GM11168 (cell line): ENCODE measurements around the gene MORN5.

Experiments used
- in situ Hi-C: fragments of 300-500 bp; cut with MboI; formaldehyde crosslinking; loops from one replicate; pipeline ENCODE4 v1.12.0; 2022; ENCODE audit warnings: low sequenced_read_pairs; ENCODE audit not compliant: unreplicated experiment

MORN5 gene

GRCh38 chr9:122138560-122139268 is 21.0 kb upstream of the MORN5 start:
- in situ Hi-C loops: loop anchor here (25.0 kb wide), 1 partner anchor 674 kb away; the partner anchor contains the start of gene OR1K1

DNA sequence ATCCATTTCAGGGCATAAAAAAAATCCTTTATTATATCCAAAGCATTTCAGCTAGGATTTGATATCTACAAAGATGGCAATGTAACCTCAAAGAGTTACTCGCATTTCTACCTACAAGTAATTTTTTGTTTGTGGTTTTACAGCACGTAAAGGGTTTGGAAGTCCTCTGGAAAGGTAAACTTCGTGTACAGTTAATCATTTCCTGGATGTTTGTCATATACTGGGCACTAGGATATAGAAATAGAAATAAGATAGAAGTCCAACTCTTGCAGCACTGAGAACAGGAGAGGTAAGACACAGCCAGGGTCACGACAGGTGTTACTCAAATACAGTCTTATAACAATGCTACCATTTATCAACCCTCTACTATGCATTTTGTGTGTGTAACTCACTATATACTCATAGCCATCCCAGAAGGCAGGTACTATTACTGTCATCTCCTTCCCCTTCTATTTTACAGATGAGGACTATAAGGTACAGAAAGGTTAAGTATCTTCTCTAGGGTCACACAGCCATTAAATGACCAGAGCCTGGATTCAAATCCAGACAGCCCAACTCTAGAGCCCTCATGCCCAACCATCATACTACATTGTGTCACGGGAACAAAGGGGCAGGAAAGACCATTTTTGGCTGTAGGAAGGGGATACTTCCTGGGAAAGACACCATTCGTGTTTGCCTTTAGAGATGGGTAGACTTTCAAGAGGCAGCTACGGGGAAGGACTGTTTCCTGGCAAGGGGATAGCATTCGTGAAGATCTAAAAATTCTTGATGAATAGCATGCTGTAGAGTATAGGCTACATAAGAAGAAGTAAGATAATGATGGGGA is 19.1 kb upstream of the MORN5 start:
- in situ Hi-C loops: loop anchor here (25.0 kb wide), 1 partner anchor 672 kb away; the partner anchor contains the start of gene OR1K1

DNA sequence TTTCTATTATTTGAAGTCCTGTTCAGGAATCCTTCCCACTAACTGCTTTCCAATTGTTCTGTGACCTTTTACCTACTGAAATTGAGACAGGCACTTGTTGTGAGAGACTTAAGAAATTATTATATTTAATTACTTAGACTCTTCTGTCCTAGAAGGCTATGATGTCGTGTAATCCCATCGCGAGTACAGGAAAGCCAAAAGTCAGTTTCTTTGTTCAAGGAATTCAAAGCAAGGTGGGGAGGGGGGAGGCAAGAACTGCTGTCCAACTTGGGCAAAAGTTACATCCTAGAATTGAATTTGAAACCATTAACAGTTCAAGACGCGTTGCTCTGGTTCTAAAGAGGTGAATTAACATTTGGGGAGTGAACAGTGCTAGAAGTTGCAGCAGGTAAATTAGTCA is 18.0 kb upstream of the MORN5 start:
- in situ Hi-C loops: loop anchor here (25.0 kb wide), 1 partner anchor 671 kb away; the partner anchor contains the start of gene OR1K1

DNA sequence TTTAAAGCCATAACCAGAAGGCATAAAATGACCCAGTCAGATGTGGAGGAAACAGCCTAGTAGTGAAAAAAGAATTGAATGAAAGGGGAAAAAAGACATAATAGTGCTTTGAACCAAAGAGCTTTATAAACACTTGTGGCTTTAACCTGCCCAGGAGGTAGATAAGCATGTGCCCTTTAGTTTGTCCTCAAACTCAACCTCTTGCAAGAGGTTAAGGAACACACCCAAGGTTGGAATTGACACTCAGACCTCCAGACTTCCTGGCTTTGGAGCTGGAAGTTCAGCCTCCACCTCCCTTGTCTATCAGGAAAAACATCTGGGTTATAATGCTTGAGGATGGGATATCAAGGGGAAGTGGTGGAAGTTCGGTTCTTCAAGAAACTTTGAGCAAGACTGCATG is 16.4 kb upstream of the MORN5 start:
- in situ Hi-C loops: loop anchor here (25.0 kb wide), 1 partner anchor 669 kb away; the partner anchor contains the start of gene OR1K1

GRCh38 chr9:122143876-122144405 is 15.8 kb upstream of the MORN5 start:
- in situ Hi-C loops: loop anchor here (25.0 kb wide), 1 partner anchor 668 kb away; the partner anchor contains the start of gene OR1K1

- in situ Hi-C loops: loop anchor here (25.0 kb wide), 1 partner anchor 667 kb away; the partner anchor contains the start of gene OR1K1
Measured at GRCh38 chr9:122144836-122145591, 14.7 kb upstream of the MORN5 start.

DNA sequence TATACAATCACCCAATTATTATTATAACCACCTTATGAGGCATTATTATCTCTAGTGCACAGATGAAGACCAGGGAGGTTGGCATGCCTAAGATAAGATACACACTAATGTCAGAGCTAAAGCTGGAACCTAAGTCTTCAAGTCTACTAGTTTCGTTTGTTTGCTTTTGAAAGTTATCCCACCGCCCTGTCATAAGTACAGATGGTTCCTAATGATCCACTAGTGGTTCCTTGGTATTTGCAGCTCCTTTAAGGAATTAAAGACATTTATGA is 14.2 kb upstream of the MORN5 start:
- in situ Hi-C loops: loop anchor here (25.0 kb wide), 1 partner anchor 667 kb away; the partner anchor contains the start of gene OR1K1

DNA sequence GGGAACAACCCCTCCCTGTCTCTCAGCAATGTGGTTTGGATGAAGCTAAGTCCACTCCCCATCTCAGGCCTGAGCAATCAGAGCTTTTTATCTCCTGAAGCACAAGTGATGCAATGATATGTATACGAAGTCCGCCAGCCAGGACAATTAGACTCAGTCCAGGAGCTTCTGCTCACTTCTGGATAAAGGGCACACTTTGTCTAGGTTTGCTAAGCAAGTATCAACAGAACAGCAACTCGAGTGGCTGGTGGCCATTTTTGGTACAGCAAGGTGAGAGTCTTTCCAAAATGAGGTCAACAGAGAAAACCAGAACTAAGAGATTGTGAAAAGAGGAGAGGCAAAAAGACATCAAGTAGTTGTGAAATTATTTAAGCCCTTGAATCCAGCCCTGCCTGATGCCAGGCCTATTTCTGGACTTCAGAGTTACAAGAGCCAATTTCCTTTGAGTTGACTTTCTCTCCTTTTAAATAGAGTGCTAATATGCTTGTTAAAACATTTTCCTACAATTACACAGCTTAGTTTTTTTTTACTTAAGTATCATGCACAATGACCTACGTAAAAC is 8.4 kb upstream of the MORN5 start:
- in situ Hi-C loops: no loop called here

GRCh38 chr9:122155796-122156195 is 3.9 kb upstream of the MORN5 start:
- in situ Hi-C loops: no loop called here

GRCh38 chr9:122158202-122158601 is 1.5 kb upstream of the MORN5 start:
- in situ Hi-C loops: no loop called here

GRCh38 chr9:122159925-122160246 is 178 bp downstream of the MORN5 start:
- in situ Hi-C loops: no loop called here

GRCh38 chr9:122162415-122162814 is 2.7 kb downstream of the MORN5 start:
- in situ Hi-C loops: no loop called here

GRCh38 chr9:122164286-122164685 is 4.6 kb downstream of the MORN5 start:
- in situ Hi-C loops: no loop called here

- in situ Hi-C loops: no loop called here
Measured at GRCh38 chr9:122168356-122168755, 8.6 kb downstream of the MORN5 start.

DNA sequence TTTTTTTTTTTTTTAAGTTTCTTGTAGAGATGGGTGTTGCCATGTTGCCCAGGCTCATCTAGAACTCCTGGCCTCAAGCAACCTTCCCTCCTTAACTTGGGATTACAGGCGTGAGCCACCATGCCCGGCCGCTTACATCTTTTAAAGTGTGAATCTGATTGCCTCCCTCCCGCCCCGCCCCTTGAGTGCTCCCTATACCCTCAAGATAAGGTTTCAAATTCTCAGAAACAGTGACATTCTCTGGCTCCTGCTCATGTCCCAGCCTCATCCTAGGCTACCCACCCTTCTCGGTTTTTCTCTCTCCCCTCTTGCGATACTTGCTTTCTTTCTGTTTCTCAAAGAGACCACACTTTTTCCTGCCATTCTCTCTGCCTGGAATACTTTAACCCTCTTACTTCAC is 12.4 kb downstream of the MORN5 start:
- in situ Hi-C loops: no loop called here

DNA sequence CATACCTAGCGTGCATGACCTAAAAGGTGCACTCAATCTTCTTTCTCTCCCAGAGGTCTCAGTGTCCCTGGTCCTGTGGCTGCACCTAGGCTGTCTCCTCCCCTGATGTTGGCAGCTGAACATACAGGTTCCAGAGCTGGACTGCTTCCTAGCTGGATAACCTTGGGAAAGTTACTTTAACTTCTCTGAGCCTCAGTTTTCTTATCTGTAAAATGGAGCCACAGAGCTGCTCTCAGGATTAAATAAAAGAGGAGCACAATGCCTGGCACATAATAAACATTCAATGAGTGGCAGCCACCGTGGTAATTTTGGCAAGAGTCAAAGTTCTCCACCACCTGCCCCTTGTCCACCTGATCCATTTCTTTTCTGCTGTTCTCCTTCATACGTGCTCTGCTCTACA is 14.0 kb downstream of the MORN5 start:
- in situ Hi-C loops: no loop called here

GRCh38 chr9:122176916-122177315 is 17.2 kb downstream of the MORN5 start:
- in situ Hi-C loops: no loop called here

DNA sequence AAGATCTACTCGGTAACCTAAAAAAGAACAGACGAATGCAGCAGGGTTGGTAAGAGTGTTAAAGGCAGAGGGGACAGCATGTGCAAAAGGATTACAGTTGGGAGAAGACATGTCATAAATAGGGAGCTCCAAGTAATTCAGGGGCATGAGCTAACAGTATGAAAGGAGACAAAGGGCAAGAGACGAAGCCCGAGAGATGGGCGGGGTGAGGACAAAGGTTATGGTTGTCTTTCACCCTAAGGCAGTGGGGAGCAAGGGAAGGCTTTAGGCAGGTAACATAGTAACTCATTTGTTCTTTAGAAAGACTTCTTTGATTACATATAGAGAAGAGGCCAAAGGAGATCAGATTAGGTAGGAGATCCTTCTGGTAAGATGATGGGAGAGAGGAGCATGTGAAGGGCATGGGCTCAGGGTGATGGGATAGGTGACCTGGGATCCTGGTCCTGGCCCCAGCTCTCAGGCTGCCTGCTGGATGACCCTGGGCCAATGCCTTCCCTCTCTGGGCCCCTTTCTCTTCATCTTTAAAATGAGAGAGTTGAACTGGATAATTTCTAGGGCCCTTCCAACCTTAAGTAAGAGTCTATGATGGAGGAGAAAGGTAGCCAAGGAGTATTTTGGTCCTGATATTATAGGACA is 19.5 kb downstream of the MORN5 start:
- in situ Hi-C loops: no loop called here

DNA sequence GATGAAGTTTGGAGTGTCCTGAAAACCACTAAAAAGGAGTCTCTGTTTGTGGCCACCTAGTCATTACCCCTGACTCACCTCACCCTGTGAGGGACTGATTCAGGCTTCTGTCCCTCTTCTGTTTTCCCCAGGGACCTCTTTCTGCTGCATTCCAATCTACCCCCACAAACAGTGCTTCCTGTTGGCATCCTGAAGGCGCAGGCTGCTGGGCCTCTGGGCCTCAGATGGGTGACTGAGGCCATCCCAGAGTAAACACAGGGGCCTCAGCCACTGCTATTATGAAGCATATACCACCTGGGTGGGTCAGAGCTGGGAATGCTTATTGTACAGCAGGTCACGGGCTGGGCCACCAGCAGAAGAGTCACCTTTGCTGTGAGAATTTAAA is 20.0 kb downstream of the MORN5 start:
- in situ Hi-C loops: no loop called here

- in situ Hi-C loops: no loop called here
Measured at GRCh38 chr9:122180633-122181032, 20.9 kb downstream of the MORN5 start.
